ENCODE measurements around the gene ARID1A. TPM values are rescaled to one million over a fixed set of nuclear protein-coding genes. Genes with fewer than 3 reads are reported as not detected.
"Not testable (repeated sequence)": the region's sequence is repeated elsewhere in the genome, so short reads cannot be mapped to it uniquely, and the experiment has no call there.

The ARID1A gene
- total and polyA plus RNA-seq, 12 donors: 14.5 to 62.5 (median 43.5) TPM

- H3K9me3 ChIP-seq: no peaks in the 10 kb centered on the region
- H3K27me3 ChIP-seq: no peaks in the 10 kb centered on the region
- ATAC-seq: no peak
- peaks cover 21 to 100% (median 96%) of the 10 kb centered on the region in 9 donors for H3K4me1 ChIP-seq
- DNase-seq: no peak
- intact Hi-C loops (cut with DNase I): no loop called here
- peaks cover 0 to 19% (median 0%) of the 10 kb centered on the region in 9 donors for H3K36me3 ChIP-seq
- no peak for TF ChIP-seq CTCF (IDR thresholded peaks at IDR 0.05)
- H3K4me3 ChIP-seq: no peak overlapping the region
- H3K27ac ChIP-seq: peak overlapping the region in 3 of 10 donors; percentile 8 to 19 (median 12)
Observed at GRCh38 chr1:26703478-26703877, 7.7 kb downstream of the ARID1A start.

GRCh38 chr1:26704629-26705028 lies 8.8 kb downstream of the ARID1A start:
- intact Hi-C loops (cut with DNase I): loop anchor here in 1 of 10 donors (5.0 kb wide), 1 partner anchor 78 kb away; no protein-coding TSS in a partner anchor
- peaks cover 18 to 99% (median 86%) of the 10 kb centered on the region in 9 donors for H3K4me1 ChIP-seq
- WGBS, 2 donors: 91 to 94% methylated on average over 5 of the region's 5 CpGs

GRCh38 chr1:26705227-26705626 lies 9.4 kb downstream of the ARID1A start:
- 88 to 94% methylated on average over 4 of the region's 4 CpGs for WGBS, 2 donors
- H3K27me3 ChIP-seq, ATAC-seq, H3K9me3 ChIP-seq, H3K4me3 ChIP-seq, DNase-seq: not testable (repeated sequence)
- Histone ChIP-seq H3K27ac (peak overlapping the region in 2 of 10 donors; percentile 32 to 50), H3K4me1 (peaks cover 15 to 95% (median 80%) of the 10 kb centered on the region in 9 donors), H3K36me3 (peaks cover 0 to 32% (median 0%) of the 10 kb centered on the region in 9 donors)
- intact Hi-C loops (cut with DNase I): loop anchor here in 1 of 10 donors (5.0 kb wide), 1 partner anchor 77 kb away; no protein-coding TSS in a partner anchor

More at GRCh38 chr1:26704629-26705028, 8.8 kb downstream of the ARID1A start:
- Histone ChIP-seq H3K27me3 (no peaks in the 10 kb centered on the region), H3K27ac (no peak overlapping the region), H3K9me3 (no peaks in the 10 kb centered on the region), H3K4me3 (no peak overlapping the region), H3K36me3 (peaks cover 0 to 31% (median 0%) of the 10 kb centered on the region in 9 donors)
- no peak for ATAC-seq
- no peak for TF ChIP-seq CTCF (IDR thresholded peaks at IDR 0.05)
- no peak for DNase-seq

GRCh38 chr1:26705788-26706311 lies 10.0 kb downstream of the ARID1A start:
- WGBS, 2 donors: 50 to 61% methylated on average over 1 of the region's 1 CpG
- H3K9me3 ChIP-seq: no peaks in the 10 kb centered on the region
- peaks cover 14 to 90% (median 77%) of the 10 kb centered on the region in 9 donors for H3K4me1 ChIP-seq
- ATAC-seq (peak in 3 of 8 donors; percentile 8 to 19 (median 18)), DNase-seq (no peak)
- peaks cover 0 to 33% (median 0%) of the 10 kb centered on the region in 9 donors for H3K36me3 ChIP-seq
- TF ChIP-seq CTCF (IDR thresholded peaks at IDR 0.05): no peak
- no peaks in the 10 kb centered on the region for H3K27me3 ChIP-seq
- peak overlapping the region in 6 of 10 donors; percentile 20 to 57 (median 50) for H3K27ac ChIP-seq
- intact Hi-C loops (cut with DNase I): loop anchor here in 1 of 10 donors (5.0 kb wide), 1 partner anchor 76 kb away; no protein-coding TSS in a partner anchor
- no peak overlapping the region for H3K4me3 ChIP-seq

GRCh38 chr1:26706315-26706714 lies 10.5 kb downstream of the ARID1A start:
- H3K27ac ChIP-seq: peak overlapping the region in 7 of 10 donors; percentile 4 to 57 (median 50)
- DNase-seq (no peak), ATAC-seq (peak in 2 of 8 donors; percentile 37 to 55)
- H3K4me1 ChIP-seq: peaks cover 12 to 90% (median 77%) of the 10 kb centered on the region in 9 donors
- TF ChIP-seq CTCF (IDR thresholded peaks at IDR 0.05): no peak
- no peaks in the 10 kb centered on the region for H3K27me3 ChIP-seq
- peaks cover 0 to 34% (median 0%) of the 10 kb centered on the region in 9 donors for H3K36me3 ChIP-seq
- intact Hi-C loops (cut with DNase I): loop anchor here in 1 of 10 donors (5.0 kb wide), 1 partner anchor 76 kb away; no protein-coding TSS in a partner anchor
- no peak overlapping the region for H3K4me3 ChIP-seq
- 10% methylated on average over 5 of the region's 5 CpGs for WGBS, 2 donors
- H3K9me3 ChIP-seq: no peaks in the 10 kb centered on the region

Measured in heart right ventricle (tissue), 16 donors.